GM10266 (cell line): ENCODE results near the gene AMN.

Experiments used
- DNase-seq: peaks from one replicate; pipeline ENCODE4 v3.0.0; 2012; ENCODE audit errors: extremely low spot score
- TF ChIP-seq, protein P1 (sequence below): IDR thresholded peaks from 2 replicates; pipeline ENCODE4 v1.5.1; 2012; ENCODE audit warnings: mild to moderate bottlenecking, low read depth; ENCODE audit not compliant: control insufficient read depth, insufficient read depth; ENCODE audit errors: missing control alignments

Gene AMN

GRCh38 chr14:102949062-102949800, 26.8 kb downstream of the AMN start:
- TF ChIP-seq, protein P1, sequence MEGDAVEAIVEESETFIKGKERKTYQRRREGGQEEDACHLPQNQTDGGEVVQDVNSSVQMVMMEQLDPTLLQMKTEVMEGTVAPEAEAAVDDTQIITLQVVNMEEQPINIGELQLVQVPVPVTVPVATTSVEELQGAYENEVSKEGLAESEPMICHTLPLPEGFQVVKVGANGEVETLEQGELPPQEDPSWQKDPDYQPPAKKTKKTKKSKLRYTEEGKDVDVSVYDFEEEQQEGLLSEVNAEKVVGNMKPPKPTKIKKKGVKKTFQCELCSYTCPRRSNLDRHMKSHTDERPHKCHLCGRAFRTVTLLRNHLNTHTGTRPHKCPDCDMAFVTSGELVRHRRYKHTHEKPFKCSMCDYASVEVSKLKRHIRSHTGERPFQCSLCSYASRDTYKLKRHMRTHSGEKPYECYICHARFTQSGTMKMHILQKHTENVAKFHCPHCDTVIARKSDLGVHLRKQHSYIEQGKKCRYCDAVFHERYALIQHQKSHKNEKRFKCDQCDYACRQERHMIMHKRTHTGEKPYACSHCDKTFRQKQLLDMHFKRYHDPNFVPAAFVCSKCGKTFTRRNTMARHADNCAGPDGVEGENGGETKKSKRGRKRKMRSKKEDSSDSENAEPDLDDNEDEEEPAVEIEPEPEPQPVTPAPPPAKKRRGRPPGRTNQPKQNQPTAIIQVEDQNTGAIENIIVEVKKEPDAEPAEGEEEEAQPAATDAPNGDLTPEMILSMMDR = no peak

GRCh38 chr14:102949801-102950451, 27.5 kb downstream of the AMN start:
- no peak for DNase-seq

More at GRCh38 chr14:102949062-102949800, 26.8 kb downstream of the AMN start:
- no peak for DNase-seq

DNA sequence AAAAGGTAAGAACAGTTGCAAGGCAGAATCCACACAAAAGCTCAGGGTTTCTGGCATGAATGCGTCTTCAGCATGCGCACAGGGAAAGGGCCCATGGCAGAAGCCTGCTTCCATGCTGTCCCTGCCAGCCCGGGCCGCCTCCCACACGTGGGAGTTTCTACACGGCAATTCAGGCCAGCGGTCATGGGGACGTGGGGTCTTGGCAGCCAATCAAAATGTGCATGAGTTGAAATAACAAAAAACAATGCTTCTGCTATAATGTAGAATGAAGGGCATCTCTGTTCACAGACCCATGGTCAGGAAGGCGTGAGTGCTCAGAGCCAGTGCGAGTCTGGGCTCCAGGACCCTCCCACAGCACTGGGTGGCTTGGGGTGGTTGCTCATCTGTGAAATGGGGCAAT, 28.6 kb downstream of the AMN start:
- TF ChIP-seq, protein P1 = no peak
- no peak for DNase-seq

More at GRCh38 chr14:102949801-102950451, 27.5 kb downstream of the AMN start:
- TF ChIP-seq, protein P1 = no peak

- DNase-seq = no peak
- TF ChIP-seq, protein P1 = no peak
Measured at GRCh38 chr14:102951799-102952198, 29.3 kb downstream of the AMN start.

DNA sequence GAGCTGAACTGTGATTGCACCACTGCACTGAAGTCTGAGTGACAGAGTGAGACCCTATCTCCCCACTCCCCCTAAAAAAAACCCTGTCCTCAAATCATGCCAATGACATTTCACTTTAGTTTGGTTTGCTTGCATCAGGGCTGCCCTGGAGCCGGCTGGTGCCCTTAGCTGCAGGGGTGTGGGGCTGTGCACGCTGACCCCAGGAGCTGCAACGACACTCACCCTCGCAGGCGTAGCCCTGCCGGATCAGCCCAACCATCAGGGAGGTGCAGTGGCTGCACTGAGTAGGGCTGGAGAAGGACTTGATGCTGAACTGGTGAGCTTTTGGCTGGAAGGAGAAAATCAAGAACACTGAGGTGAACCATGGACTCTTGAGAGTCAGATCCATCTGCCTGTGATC, 29.8 kb downstream of the AMN start:
- no peak for DNase-seq
- TF ChIP-seq, protein P1 = no peak

DNA sequence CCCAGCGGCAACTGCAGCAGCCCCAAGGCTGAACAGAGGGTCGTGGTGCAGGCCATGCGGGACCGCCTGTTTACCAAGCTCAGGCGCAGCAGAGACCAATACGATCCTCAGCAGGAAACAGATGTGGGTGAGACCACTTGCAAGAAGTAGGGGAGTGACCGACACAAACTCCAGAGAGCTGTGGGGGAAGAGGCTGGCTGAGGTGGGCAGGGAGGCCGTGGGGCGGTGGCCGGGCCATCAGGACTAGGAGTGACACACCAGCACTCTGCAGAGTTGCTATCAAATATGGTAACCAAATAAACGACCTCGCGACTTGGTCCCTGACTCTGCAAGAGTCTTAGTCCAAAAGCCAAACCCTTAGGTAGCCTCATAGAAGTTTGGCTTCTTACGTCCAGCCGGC, 30.6 kb downstream of the AMN start:
- DNase-seq = no peak

More for the DNA sequence above, 30.6 kb downstream of the AMN start:
- TF ChIP-seq, protein P1 = no peak
